ENCODE results near the gene CCDC170. TPM values are rescaled to one million over a fixed set of nuclear protein-coding genes. Genes with fewer than 3 reads are reported as not detected.
A peak's percentile ranks its signal among the peaks of the same experiment; 100 is the strongest.
"Not testable (repeated sequence)": the region's sequence is repeated elsewhere in the genome, so short reads cannot be mapped to it uniquely, and the experiment has no call there.

Gene CCDC170
- total RNA-seq, 1 experiment from 2014 or later, result not detected

DNA sequence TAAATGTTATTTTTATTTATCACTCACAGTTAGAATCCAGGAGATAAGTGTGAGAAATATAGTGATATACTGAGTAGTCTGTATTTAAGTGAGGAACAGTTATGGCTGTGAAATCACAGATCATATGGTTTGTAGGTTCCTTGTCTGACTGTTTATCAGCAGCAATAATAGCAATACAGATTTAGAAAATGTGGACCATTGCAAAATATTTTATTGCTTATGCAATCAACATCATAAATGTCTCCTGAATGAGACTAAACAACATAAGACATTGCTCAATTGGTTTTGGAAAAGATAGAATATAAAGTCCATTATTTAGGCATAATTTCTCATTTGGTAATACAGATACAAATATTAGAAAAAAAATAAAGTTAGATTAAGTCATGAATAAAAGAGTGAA lies 43.7 kb downstream of the CCDC170 start:
- DNase-seq (ENCODE audit: low spot score), result no peak
- in situ Hi-C loops (cut with HindIII; ENCODE audit: low sequenced_read_pairs), result no loop called here

DNA sequence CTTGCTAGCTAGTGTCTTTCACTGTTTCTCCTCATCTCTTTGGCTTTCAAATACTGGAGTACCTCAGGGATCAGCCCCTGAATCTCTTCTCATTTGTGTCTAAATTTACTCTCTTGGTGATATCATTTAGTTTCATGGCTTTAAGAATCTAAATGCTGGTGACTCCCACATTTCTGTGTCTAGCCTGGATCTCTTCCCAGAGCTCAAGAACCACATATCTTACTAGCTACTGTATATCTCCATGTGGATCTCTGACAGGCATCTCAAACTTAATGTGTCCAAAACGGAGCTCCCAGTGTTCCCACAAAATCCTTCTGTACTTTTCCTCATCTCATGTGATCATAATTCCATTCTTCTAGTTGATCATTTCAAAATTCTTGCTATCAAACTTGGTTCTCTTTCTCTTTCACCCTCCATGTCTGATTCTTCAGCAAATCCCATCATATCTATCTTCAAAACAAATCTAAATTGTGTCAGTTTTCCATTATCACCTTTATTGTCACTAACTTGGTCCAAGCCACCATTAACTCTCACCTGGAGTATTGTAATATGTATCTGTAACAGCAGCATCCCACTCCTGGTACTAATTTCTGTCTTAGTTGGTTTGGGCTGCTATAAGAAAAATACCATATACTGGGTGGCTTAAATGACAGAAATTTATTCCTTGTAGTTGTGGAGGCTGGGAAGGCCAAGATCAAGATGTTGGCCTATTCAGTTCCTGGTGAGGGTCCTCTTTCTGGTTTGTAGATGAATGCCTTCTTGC lies 45.9 kb downstream of the CCDC170 start:
- in situ Hi-C loops (cut with HindIII; ENCODE audit: low sequenced_read_pairs), result no loop called here
- no peak for DNase-seq (ENCODE audit: low spot score)

- DNase-seq (ENCODE audit: low spot score), result no peak
- in situ Hi-C loops (cut with HindIII; ENCODE audit: low sequenced_read_pairs), result no loop called here
Measured at GRCh38 chr6:151544453-151544852, 50.6 kb downstream of the CCDC170 start.

DNA sequence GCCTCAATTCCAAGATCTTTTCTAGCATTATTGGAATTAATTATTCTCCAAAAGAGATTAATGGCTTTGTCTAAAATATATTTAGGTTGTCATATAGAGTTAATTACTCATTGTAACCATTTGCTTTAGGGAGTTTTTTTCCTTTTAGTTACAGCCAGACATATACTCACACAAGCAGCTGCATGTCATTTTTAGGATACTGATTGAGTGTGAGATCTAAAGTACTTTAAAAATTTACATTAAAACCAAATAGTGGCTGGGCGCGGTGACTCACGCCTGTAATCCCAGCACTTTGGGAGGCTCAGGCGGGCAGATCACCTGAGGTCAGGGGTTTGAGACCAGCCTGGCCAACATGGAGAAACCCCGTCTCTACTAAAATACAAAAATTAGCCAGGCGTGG lies 51.1 kb downstream of the CCDC170 start:
- DNase-seq (ENCODE audit: low spot score); in situ Hi-C loops (cut with HindIII; ENCODE audit: low sequenced_read_pairs): not testable (repeated sequence)

DNA sequence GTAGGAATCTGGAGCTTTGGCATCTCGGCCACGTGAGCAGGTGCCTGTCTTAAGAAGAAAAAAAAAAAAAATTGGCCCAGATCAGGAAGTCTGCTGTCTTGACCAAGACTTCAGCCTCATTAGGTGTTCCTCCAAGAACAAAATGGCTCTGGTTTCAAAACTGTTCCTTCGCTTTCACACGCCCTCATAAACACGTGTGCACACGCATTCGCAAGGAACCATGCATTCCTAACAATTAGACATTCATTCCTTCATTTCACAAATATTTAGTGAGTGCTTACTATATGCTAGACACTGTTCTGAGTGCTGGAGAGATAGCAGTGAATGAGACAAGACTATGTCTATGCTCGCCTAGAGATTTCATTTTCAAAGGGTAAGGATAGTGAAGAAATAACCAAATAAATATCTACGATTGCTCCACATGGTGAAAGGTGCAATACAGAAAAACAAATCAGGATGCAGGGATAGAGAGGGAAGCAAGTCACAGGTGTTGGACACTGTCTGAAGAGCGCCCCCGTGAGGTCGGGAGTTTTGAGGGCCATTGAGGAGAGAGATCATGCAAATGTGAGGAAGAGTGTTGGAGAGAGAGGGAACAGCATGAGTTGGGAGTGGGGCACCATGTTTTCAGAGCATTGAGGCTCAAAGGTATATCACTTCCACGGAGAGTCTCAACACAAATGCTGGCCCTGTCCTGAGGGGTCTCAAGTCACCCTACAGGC lies 53.3 kb downstream of the CCDC170 start:
- in situ Hi-C loops (cut with HindIII; ENCODE audit: low sequenced_read_pairs), result no loop called here
- DNase-seq (ENCODE audit: low spot score), result no peak

- DNase-seq (ENCODE audit: low spot score), result no peak
- in situ Hi-C loops (cut with HindIII; ENCODE audit: low sequenced_read_pairs), result no loop called here
Measured at GRCh38 chr6:151548201-151548600, 54.4 kb downstream of the CCDC170 start.

- in situ Hi-C loops (cut with HindIII; ENCODE audit: low sequenced_read_pairs), result no loop called here
- DNase-seq (ENCODE audit: low spot score), result no peak
Measured at GRCh38 chr6:151549790-151550189, 56.0 kb downstream of the CCDC170 start.

- in situ Hi-C loops (cut with HindIII; ENCODE audit: low sequenced_read_pairs), result no loop called here
- DNase-seq (ENCODE audit: low spot score), result no peak
Measured at GRCh38 chr6:151550618-151551017, 56.8 kb downstream of the CCDC170 start.

- in situ Hi-C loops (cut with HindIII; ENCODE audit: low sequenced_read_pairs), result no loop called here
- no peak for DNase-seq (ENCODE audit: low spot score)
Measured at GRCh38 chr6:151551223-151551857, 57.5 kb downstream of the CCDC170 start.

- no peak for DNase-seq (ENCODE audit: low spot score)
- in situ Hi-C loops (cut with HindIII; ENCODE audit: low sequenced_read_pairs), result no loop called here
Measured at GRCh38 chr6:151553416-151554165, 59.8 kb downstream of the CCDC170 start.

- in situ Hi-C loops (cut with HindIII; ENCODE audit: low sequenced_read_pairs), result no loop called here
- DNase-seq (ENCODE audit: low spot score), result no peak
Measured at GRCh38 chr6:151561238-151561637, 67.4 kb downstream of the CCDC170 start.

DNA sequence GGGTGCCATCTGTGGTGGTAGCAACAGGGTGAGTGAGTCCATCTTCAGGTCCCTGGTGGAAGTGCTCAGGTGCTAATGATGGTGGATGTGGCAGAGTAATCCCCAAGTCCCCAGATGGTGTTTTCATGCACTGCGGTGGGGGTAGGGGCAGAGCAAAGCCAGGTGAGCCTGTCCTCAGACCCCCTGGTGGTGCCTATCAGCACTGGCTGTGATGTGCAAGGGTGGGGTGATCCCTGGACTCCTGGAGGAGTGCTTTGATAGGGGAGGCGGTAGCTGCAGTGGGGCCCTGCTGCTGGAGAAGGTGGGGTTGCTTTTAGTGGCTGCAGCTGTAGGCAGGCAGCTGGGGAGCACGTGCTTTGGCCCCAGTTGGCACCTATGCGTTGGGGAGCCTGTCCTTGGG lies 70.8 kb downstream of the CCDC170 start:
- DNase-seq (ENCODE audit: low spot score), result no peak
- in situ Hi-C loops (cut with HindIII; ENCODE audit: low sequenced_read_pairs), result no loop called here

DNA sequence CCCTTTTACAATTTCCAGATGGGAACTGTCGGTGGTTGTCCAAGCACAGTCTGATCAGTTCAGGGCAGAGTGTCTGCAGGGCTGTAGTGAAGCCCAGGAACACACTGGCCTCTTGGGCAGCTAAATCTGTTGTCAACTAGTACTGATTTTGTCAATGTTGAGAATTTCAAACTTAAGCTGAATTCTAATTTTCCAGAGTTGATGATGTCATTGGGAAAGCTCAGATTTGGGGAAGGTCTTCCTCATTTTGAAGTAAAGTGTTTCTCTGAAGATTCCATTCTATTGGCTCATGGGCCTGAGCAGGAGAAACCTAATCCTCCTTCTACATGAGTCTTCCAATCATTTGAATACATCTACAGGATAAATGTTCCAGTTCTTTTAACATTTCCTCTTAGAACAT lies 72.1 kb downstream of the CCDC170 start:
- no peak for DNase-seq (ENCODE audit: low spot score)
- in situ Hi-C loops (cut with HindIII; ENCODE audit: low sequenced_read_pairs), result no loop called here

DNA sequence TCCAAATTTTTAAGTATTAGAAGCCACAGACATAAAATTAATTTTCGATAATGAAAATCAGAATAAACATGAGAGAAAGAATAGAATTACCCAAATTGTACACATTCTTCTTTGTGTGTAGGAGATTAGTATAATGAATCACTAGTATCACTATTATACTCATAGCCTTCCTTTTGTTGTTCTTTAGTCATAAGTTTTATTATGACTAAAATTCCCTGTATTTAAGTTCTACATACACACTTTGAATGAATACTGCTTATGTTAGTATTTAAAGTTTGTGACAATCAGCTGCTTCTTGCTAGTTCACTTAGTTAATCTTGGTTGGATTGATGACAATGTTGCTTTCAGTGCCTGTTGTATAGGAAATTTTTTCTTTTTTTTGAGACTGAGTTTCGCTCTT lies 72.7 kb downstream of the CCDC170 start:
- DNase-seq (ENCODE audit: low spot score), result no peak
- in situ Hi-C loops (cut with HindIII; ENCODE audit: low sequenced_read_pairs), result no loop called here

DNA sequence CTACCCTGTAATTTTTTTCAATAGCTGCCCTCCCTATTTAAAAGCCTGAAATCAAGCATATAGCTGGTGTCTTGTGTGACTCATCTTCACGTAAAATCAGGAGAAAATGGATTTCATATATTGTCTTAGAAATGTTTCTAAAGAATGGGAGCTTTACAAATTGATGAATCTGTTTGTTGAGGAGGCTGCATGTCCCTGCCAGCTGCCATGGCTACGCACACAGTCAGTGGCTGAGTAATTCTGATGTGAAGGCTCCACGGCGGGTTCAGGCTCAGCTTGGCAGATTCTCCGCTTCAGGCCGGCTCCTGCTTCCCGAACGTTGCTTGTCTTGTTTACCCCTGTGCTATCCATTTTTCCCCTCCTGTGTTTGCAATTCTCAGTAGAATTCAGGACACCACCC lies 82.8 kb downstream of the CCDC170 start:
- in situ Hi-C loops (cut with HindIII; ENCODE audit: low sequenced_read_pairs), result no loop called here
- no peak for DNase-seq (ENCODE audit: low spot score)

GRCh38 chr6:151577257-151577656 lies 83.4 kb downstream of the CCDC170 start:
- in situ Hi-C loops (cut with HindIII; ENCODE audit: low sequenced_read_pairs), result no loop called here
- no peak for DNase-seq (ENCODE audit: low spot score)

DNA sequence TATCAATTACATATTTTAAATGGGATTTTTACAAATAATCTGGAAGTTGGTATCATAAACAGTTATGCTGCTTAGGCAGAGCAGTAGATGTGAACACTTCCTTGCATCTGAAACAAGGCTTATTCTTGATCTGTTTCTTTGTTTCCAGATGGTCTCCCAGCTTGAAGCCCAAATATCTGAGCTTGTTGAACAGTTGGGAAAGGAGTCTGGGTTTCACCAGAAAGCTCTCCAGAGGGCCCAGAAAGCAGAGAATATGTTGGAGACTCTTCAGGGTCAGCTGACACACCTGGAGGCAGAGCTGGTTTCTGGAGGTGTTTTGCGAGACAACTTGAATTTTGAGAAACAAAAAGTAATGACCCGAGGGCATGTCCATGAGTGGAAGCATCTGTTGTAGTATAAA lies 91.9 kb downstream of the CCDC170 start:
- in situ Hi-C loops (cut with HindIII; ENCODE audit: low sequenced_read_pairs), result no loop called here
- DNase-seq (ENCODE audit: low spot score), result peak; percentile 1

GRCh38 chr6:151589667-151590066 lies 95.8 kb downstream of the CCDC170 start:
- in situ Hi-C loops (cut with HindIII; ENCODE audit: low sequenced_read_pairs), result no loop called here
- no peak for DNase-seq (ENCODE audit: low spot score)

DNA sequence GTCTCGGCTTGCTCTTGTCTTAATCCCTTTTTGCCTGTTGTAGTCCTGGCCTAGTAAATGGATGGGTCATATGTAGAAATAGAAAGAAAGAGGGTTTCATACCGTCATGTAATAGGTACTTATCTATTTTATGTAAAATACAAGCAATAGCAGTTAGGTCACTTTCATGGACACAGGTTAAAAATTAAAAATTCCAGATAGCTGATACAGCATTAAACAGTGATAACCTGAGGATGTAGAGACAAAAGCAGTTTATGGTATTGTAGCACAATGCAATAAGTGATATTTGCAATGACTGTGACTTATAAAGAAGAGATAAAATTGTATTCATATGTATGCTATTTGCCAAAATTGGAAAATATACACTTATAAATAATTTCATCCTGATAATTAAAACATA lies 96.9 kb downstream of the CCDC170 start:
- DNase-seq (ENCODE audit: low spot score), result no peak
- in situ Hi-C loops (cut with HindIII; ENCODE audit: low sequenced_read_pairs), result no loop called here
